ENCODE results near the gene ALDH1L1.

ALDH1L1 gene

GRCh38 chr3:126113238-126113555 is 67.2 kb downstream of the ALDH1L1 start:
- TF ChIP-seq BHLHE40 (IDR thresholded peaks at IDR 0.05; ENCODE audit: borderline replicate concordance) (no peak), ELF4 (IDR thresholded peaks at IDR 0.05) (no peak), LEF1 (IDR thresholded peaks at IDR 0.05; ENCODE audit: borderline replicate concordance) (no peak), L3MBTL2 (conservative IDR thresholded peaks at IDR 0.05) (no peak), FOXM1 (IDR thresholded peaks at IDR 0.05; ENCODE audit: borderline replicate concordance) (no peak), FOXA1 (IDR thresholded peaks at IDR 0.05) (no peak)
- ChIA-PET POLR2A (no interaction called here), CTCF (no interaction called here)
- DNase-seq (ENCODE audit: extremely low spot score): no peak

- DNase-seq (ENCODE audit: extremely low spot score): no peak
- TF ChIP-seq LEF1 (IDR thresholded peaks at IDR 0.05; ENCODE audit: borderline replicate concordance): no peak
- no peak for TF ChIP-seq SUZ12 (IDR thresholded peaks at IDR 0.05)
- no peak for TF ChIP-seq PKNOX1 (IDR thresholded peaks at IDR 0.05)
- no peak for TF ChIP-seq NFRKB (IDR thresholded peaks at IDR 0.05)
- TF ChIP-seq FOXK2 (IDR thresholded peaks at IDR 0.05): no peak
- no peak for TF ChIP-seq FOXA1 (IDR thresholded peaks at IDR 0.05)
- TF ChIP-seq L3MBTL2 (conservative IDR thresholded peaks at IDR 0.05): no peak
- TF ChIP-seq ARNT (IDR thresholded peaks at IDR 0.05): no peak
- TF ChIP-seq SP1 (IDR thresholded peaks at IDR 0.05): no peak
- no peak for TF ChIP-seq HDGF (IDR thresholded peaks at IDR 0.05; ENCODE audit: borderline replicate concordance)
- TF ChIP-seq ZNF384 (IDR thresholded peaks at IDR 0.05): no peak
- TF ChIP-seq ELF4 (IDR thresholded peaks at IDR 0.05): no peak
- no peak for TF ChIP-seq CTBP1 (IDR thresholded peaks at IDR 0.05; ENCODE audit: borderline replicate concordance)
- no peak for TF ChIP-seq FOXM1 (IDR thresholded peaks at IDR 0.05; ENCODE audit: borderline replicate concordance)
- TF ChIP-seq TARDBP (IDR thresholded peaks at IDR 0.05): no peak
- no peak for TF ChIP-seq BHLHE40 (IDR thresholded peaks at IDR 0.05; ENCODE audit: borderline replicate concordance)
- ChIA-PET CTCF (no interaction called here), POLR2A (no interaction called here)
These were observed 67.7 kb downstream of the ALDH1L1 start for GRCh38 chr3:126112531-126113237.

- TF ChIP-seq ELF4 (IDR thresholded peaks at IDR 0.05): no peak
- no peak for TF ChIP-seq SUZ12 (IDR thresholded peaks at IDR 0.05)
- TF ChIP-seq SP1 (IDR thresholded peaks at IDR 0.05): no peak
- no peak for TF ChIP-seq PKNOX1 (IDR thresholded peaks at IDR 0.05)
- no peak for TF ChIP-seq CTBP1 (IDR thresholded peaks at IDR 0.05; ENCODE audit: borderline replicate concordance)
- no peak for TF ChIP-seq NFRKB (IDR thresholded peaks at IDR 0.05)
- no peak for TF ChIP-seq FOXM1 (IDR thresholded peaks at IDR 0.05; ENCODE audit: borderline replicate concordance)
- TF ChIP-seq FOXA1 (IDR thresholded peaks at IDR 0.05): no peak
- no peak for TF ChIP-seq HDGF (IDR thresholded peaks at IDR 0.05; ENCODE audit: borderline replicate concordance)
- no peak for TF ChIP-seq L3MBTL2 (conservative IDR thresholded peaks at IDR 0.05)
- no peak for TF ChIP-seq ZNF384 (IDR thresholded peaks at IDR 0.05)
- no peak for TF ChIP-seq LEF1 (IDR thresholded peaks at IDR 0.05; ENCODE audit: borderline replicate concordance)
- no peak for TF ChIP-seq ARNT (IDR thresholded peaks at IDR 0.05)
- POLR2A ChIA-PET: no interaction called here
- CTCF ChIA-PET: no interaction called here
- no peak for DNase-seq (ENCODE audit: extremely low spot score)
These were observed 68.6 kb downstream of the ALDH1L1 start for GRCh38 chr3:126111566-126112475.

- ChIA-PET POLR2A (no interaction called here), CTCF (no interaction called here)
- DNase-seq (ENCODE audit: extremely low spot score): no peak
- no peak for TF ChIP-seq FOXM1 (IDR thresholded peaks at IDR 0.05; ENCODE audit: borderline replicate concordance)
- no peak for TF ChIP-seq ZNF384 (IDR thresholded peaks at IDR 0.05)
- TF ChIP-seq L3MBTL2 (conservative IDR thresholded peaks at IDR 0.05): no peak
- no peak for TF ChIP-seq HDGF (IDR thresholded peaks at IDR 0.05; ENCODE audit: borderline replicate concordance)
- no peak for TF ChIP-seq ELF4 (IDR thresholded peaks at IDR 0.05)
- TF ChIP-seq CTBP1 (IDR thresholded peaks at IDR 0.05; ENCODE audit: borderline replicate concordance): no peak
- TF ChIP-seq NFRKB (IDR thresholded peaks at IDR 0.05): no peak
- TF ChIP-seq FOXA1 (IDR thresholded peaks at IDR 0.05): no peak
- no peak for TF ChIP-seq ARNT (IDR thresholded peaks at IDR 0.05)
- no peak for TF ChIP-seq FOXK2 (IDR thresholded peaks at IDR 0.05)
- no peak for TF ChIP-seq TARDBP (IDR thresholded peaks at IDR 0.05)
- no peak for TF ChIP-seq BHLHE40 (IDR thresholded peaks at IDR 0.05; ENCODE audit: borderline replicate concordance)
- no peak for TF ChIP-seq SP1 (IDR thresholded peaks at IDR 0.05)
- TF ChIP-seq SUZ12 (IDR thresholded peaks at IDR 0.05): no peak
- TF ChIP-seq LEF1 (IDR thresholded peaks at IDR 0.05; ENCODE audit: borderline replicate concordance): no peak
- no peak for TF ChIP-seq PKNOX1 (IDR thresholded peaks at IDR 0.05)
These were observed 69.2 kb downstream of the ALDH1L1 start for GRCh38 chr3:126111126-126111551.

- CTCF ChIA-PET: no interaction called here
- TF ChIP-seq FOXA1 (IDR thresholded peaks at IDR 0.05) (no peak), NFRKB (IDR thresholded peaks at IDR 0.05) (no peak), L3MBTL2 (conservative IDR thresholded peaks at IDR 0.05) (no peak), BHLHE40 (IDR thresholded peaks at IDR 0.05; ENCODE audit: borderline replicate concordance) (no peak), HDGF (IDR thresholded peaks at IDR 0.05; ENCODE audit: borderline replicate concordance) (no peak), SP1 (IDR thresholded peaks at IDR 0.05) (no peak), SUZ12 (IDR thresholded peaks at IDR 0.05) (no peak), ELF4 (IDR thresholded peaks at IDR 0.05) (no peak), ZNF384 (IDR thresholded peaks at IDR 0.05) (no peak), PKNOX1 (IDR thresholded peaks at IDR 0.05) (no peak)
- POLR2A ChIA-PET: no interaction called here
- no peak for DNase-seq (ENCODE audit: extremely low spot score)
These were observed 69.8 kb downstream of the ALDH1L1 start for GRCh38 chr3:126110431-126111125.

Data from HEK293T (cell line).